DMS79 treated with DMSO at 0.1 percent for 48 hours (cell line): ENCODE results near the gene C3.
"Not testable (repeated sequence)": the region's sequence is repeated elsewhere in the genome, so short reads cannot be mapped to it uniquely, and the experiment has no call there.

Source experiments
- DNase-seq: peaks from one replicate; lab custom pipeline; 2025; lab: John Stamatoyannopoulos, UW

The C3 gene

DNA sequence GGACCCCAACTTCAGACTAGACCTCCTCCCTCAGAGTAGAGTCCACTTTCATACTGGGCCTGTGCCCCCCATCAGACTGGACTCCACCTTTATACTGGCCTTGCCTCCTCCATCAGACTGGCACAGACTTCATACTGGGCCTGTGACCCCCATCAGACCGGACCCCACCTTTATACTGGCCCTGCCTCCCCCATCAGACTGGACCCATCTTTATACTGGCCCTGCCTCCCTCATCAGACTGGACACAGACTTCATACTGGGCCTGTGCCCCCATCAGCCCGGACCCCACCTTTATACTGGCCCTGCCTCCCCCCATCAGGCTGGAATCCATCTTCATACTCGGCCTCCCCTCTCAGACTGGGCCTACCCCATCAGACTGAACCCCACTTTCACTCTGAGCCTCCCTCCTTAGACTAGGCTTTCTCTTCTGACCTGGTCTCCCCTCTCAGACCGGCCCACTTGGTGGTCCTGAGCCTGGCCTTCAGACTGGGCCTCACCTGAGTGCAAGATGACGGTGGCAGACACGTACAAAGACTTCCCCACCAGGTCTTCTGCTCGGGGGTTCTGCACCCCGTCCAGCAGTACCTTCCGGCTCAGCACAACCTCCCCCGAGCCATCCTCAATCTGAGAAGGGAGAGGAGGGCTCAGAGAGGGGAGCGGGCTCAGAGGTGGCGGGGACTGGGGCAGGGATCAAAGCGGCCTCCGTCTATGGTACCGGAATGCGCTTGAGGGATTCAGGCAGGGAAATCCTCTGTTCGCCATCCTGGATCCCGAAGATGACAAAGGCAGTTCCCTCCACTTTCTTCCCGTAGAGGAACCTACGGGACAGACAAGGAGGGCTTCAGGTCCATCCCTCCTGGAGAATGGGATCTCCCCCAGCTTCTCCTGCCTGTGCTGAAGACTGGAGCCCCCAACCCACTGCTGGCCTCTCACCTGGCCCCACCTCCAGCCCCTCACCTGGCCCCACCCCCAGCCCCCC is 7.5 kb downstream of the C3 start:
- DNase-seq = no peak

DNA sequence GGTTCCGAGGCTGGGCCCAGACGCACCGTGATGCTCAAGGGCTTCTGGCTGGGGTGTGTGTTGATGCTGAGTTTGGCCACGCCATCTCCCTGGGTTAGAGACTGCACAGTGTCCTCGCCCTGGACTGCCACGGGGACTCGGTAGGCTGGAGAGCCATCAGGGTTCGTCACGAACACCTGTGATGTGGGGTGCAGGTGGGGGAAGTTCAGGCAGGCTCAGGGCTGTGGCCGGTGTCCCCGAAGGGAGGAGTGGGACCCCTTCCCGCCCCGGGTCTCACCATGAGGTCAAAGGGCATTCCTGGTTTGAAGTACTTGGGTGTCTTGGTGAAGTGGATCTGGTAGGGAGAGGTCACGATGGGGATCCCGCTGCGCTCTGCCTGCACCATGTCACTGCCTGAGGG is 8.2 kb downstream of the C3 start:
- DNase-seq = no peak

DNA sequence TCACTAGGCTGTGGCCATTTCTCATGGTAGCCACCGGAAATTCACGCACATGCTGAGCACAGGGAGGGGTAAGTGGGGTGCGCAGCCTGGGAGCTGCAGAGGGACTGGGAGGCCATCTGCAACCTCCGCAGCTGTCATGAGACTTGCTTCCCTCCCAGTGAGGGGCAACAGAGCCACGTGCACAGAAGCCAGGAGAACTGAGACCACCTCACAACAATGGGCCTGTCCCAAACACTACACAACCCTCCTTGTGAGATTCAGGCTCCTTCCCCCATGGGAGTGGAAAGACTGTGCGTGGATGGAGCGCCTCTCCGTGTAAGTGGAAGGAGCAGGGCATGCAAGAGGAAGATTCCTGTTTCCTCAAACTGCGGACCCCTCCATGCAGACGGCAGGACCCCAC is 8.8 kb downstream of the C3 start:
- no peak for DNase-seq

DNA sequence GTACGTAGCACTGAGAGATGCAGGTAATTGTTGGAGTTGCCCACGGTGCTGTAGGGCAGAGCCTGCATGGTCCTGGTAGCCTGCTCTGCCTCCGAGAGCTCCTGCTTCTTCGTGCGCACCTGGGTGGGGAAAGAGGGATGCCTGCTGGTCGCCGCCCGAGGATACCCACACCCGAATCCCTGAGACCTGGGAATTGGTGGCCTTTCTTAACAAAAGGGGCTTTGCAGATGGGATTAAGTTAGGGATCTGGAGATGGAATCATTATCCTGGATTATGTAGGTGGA is 9.4 kb downstream of the C3 start:
- DNase-seq = no peak

DNA sequence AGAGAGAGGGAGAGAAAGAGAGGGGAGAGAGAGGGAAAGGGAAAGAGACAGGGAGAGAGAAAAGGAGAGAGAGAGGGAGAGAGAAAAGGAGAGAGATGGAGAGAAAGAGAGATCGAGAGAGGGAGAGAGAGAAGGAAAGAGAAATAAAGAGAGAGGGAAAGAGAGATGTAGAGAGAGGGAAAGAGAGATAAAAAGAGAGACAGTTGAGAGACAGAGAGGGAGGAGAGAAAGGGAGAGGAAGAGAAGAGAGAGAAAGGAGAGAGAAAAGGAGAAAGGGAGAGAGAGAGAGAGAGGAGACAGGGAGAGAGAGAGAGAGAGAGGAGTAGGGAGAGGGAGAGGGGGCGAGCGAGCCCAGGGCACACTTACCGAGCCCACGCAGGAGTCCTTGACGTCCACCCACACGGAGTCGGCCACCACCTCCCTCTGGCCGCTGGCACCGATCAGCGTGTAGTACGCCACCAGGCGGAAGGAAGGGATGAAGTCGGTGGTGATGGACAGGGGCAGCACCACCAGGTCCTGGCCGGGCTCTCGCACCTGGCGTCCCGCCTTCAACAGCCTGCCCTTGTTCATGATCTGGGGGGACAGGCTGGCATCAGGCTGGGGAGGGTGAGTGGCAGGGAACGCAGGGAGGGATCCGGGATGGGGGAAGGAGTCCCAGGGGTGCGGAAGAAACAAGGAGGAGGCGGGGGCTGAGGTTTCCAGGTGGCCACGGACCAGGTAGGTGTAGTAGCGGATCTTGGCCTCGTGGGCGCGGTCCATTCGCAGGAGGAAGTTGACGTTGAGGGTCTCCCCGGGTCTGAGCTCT is 10.0 kb downstream of the C3 start:
- DNase-seq = no peak

DNA sequence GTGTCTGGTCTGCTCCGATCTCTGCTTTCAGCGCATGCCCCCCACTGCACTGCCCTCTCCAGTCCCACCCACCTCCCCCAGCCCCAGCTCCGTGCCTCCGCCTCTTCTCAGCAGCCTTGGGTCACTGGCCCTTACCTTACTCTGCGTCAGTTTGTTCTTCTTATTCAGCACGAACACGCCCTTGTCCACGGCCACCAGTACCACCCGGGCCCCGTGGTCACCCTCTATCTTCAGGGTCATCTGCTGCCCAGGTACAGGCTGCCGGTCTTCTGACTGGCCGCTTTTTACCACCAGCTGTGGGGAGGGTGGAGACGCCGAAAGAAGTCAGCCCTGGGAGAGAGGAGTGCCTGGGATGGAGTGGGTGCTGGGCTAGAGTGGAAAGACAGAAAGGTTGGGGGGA is 10.9 kb downstream of the C3 start:
- DNase-seq = no peak

DNA sequence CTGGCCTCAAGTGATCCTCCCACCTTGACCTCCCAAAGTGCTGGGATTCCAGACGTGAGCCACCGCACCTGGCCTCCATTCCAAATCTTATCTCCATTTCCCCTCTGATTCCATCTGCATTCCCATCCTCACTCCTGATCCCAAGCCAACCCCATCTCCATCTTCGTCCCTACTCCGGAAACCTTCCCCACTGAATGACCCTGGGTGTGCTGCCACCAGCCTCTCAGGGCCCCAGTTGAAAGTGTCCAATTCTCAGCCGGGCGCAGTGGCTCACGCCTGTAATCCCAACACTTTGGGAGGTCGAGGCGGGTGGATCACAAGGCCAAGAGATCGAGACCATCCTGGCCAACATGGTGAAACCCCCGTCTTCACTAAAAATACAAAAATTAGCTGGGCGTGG is 11.5 kb downstream of the C3 start:
- not testable (repeated sequence) for DNase-seq

DNA sequence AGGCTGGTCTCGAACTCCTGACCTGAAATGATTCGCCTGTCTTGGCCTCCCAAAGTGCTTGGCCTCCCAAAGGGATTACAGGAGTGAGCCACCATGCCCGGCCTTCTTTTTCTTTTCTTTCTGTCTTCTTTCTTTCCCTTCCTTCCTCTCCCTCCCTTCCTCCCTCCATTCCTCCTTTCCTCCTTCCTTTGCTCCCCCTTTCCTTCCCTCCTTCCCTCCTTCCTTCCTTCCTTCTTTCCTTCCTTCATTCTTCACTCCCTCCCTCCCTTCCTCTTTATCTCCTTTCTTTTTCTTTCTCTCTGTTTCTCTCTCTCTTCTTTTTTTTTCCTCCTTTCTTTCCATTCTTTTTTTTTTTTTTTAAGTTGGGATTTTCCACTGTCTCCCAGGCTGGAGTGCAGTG is 12.1 kb downstream of the C3 start:
- no peak for DNase-seq

DNA sequence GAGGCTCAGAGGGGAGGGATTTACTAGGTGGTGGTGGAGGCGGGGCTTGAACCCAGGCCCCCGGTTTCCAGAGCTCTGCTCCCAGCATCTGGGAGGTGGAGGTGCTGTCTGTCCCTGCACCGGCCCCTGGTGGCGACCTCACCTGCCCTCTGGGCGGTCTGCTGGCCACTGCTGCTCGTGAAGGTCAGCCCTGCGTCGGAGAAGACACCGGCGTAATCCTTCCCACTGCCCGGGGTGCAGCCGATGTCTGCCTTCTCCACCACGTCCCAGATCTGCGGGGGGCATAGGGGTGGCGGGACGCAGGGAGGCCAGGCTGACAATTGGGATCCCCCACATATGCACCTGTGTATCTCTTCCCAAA is 12.8 kb downstream of the C3 start:
- no peak for DNase-seq

DNA sequence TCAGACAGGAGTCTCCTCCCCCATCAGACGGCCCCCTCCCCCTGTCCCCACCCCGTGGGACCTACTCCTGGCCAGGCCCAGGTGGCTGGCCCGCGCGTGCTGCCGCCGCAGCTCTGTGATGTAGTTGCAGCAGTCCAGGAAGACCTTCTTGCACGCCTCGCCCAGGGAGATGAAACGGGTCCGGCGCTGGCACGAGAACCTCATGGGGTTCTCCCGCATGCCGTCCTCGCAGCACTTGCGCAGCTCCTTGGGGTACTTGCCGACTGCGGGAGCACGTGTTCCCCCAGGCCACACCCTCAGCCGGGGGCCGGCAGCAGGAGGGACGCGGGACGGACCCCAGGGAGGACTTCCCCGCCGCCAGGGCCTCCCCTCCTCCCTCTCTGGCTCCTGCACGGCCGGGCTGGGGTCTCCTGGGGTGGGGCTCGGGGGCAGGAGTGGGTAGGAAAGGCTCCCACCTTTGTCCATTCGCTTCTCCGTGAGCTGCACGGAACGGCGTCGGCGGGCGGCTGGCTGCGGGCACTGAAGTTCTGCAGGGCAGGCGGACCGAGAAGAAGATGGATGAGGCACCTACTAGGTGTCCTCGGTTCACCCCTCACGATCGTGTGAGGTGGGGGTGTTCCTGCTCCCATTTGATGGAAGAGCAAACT is 13.3 kb downstream of the C3 start:
- DNase-seq = no peak

DNA sequence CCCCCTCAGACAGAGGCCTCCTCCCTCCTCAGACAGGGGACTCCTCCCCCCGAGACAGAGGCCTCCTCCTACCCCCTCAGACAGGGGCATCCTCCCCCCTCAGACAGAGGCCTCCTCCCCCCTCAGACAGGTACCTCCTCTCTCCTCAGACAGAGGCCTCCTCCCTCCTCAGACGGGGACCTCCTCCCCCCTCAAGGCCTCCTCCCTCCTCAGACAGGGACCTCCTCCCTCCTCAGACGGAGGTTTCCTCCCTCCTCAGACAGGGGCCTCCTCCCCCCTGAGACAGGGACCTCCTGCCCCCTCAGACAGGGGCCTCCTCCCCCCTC is 13.9 kb downstream of the C3 start:
- no peak for DNase-seq

DNA sequence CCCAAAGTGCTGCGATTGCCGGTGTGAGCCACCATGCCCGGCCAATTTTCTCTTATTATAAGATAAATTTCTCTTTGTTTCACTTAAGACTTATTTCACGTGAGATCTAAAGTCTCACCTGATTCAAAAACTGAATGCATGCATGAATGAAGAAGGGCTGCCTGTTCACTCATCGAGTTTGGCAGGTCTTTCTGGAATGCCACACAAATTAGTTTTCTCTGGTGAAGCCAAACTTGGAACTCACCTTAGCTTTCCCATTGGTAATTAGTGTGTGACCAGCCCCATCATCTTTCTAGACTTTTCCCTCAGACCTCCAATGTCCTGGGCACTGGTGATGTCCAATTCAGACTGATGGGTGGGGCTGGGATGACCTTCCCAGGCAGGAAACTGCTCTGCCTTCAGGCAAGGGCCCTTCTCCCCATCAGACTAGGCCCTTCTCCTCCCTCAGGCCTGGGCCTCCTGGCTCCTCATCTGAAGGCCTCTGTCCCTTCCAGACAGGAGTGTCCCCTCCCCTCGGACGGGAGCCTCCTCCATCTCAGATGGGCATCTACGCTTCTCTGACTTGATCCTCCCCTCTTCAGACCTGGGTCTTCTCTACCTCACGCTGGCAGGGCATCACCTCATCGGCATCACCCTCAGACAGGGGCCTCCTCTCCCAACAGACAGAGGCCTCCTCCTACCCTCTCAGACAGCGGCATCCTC is 14.4 kb downstream of the C3 start:
- no peak for DNase-seq

DNA sequence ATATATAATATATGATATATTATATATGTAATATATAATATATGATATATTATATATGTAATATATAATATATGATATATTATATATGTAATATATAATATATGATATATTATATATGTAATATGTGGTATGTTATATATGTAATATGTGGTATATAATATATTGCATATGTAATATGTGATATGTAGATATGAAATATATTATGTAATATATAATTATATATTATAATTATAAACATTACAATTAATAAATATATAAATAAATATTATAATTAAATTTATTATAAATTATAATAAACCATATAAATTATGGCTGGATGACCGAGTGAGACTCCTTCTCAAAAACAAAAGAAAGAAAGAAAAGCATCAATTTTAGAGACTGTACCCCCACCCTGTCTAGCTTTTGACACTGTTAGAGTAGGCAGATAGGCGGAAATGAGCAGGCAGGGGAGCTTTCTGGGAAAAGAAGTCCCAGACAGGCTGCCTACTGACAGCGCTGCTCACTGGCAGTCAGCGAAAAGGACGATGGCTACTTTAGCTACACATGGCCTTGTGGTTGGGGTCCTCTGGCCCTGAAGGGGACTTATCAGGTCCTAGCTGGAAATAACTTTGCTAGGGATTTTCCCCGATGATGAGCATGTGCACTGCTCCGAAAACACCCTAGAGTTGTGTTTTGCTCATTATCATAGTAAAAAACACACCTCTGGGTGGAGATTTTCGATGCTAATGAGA is 19.7 kb downstream of the C3 start:
- DNase-seq = no peak

DNA sequence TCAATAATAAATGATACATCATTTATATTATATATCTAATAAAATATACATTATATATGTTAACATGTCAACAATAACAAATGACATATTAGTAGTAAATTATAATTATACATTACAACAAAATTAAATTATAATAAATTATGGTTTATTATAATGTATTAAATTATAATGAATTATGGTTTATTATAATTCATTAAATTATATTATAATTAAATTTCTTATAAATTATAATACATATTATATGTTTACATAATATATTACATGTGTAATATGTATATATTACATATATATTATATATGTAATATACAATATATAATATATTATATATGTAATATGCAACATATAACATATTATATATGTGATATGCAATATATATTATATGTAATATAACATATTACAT is 20.5 kb downstream of the C3 start:
- no peak for DNase-seq

DNA sequence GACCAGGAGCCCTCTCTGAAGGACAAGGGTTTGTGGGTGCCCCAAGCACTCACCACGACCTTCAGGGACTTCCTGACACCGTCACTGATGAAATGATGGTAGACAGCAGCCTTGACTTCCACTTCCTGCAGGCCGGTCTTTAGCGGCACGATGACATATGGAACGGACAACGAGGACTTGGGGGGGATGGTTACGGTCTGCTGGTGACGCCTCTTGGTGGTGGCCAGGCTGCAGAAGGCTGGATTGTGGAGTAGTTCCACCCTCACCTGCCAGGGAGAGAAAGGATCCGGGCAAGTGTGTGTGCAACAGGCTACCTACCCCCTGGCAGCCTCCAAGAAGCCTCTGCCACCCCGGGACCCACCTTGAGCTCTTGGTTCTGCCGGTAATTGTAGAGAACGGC is 23.2 kb downstream of the C3 start:
- DNase-seq = no peak

DNA sequence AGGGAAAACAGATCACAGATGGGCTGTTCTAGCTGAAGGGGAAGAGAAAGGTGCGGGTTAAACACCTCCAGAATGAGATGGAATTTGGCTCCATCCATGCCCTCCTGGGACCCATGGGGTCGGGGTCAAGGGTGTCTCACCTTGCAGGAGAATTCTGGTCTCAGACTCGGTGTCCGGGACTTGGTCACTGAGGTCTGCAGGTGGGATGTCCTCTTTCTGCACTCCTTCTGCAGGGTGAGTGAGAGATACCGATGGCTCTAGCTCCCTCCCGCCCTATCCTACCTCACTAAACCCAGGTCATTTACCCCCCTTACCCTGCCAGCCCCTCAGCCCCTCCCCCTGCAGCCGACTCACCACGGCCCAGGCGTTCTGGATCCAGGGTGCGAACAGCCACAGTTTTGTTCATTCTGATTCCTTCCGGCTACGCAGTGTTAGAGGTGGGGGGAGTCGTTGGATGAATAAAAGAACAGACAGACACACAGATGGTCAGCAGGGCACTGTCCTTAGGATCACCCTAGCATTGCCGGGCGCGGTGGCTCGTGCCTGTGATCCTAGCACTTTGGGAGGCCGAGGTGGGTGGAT is 24.1 kb downstream of the C3 start:
- no peak for DNase-seq

DNA sequence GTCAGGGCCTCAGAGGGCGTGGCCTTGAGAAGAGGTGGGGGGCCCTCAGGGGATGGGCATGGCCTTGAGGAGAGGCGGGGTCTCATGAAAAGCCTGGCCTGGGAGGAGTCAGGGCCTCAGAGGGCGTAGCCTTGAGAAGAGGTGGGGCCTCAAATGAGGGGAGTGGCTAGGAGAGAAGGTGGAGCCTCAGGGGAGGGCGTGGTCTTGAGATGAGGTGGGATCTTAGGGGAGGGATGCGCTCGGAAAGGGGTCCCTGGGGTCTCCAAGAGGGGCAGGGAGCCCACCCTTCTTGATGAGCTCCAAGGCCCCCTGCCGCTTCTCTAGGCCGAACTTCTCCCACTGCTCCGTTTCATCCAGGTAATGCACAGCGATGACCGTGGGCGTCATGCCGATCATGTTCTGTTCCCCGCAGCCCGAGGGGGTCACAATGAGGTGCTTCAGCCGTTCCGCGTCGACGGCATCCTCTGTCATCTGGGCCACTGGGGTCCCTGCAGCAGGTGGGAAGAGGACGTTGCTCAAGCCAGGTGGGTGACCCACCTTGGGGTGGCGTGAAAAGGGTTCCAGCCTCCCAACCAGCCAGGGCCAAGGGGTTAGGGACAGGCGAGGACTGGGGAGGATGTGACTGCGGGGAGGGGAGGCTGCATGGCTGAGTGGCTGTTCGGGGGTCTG is 26.2 kb downstream of the C3 start:
- DNase-seq = no peak

DNA sequence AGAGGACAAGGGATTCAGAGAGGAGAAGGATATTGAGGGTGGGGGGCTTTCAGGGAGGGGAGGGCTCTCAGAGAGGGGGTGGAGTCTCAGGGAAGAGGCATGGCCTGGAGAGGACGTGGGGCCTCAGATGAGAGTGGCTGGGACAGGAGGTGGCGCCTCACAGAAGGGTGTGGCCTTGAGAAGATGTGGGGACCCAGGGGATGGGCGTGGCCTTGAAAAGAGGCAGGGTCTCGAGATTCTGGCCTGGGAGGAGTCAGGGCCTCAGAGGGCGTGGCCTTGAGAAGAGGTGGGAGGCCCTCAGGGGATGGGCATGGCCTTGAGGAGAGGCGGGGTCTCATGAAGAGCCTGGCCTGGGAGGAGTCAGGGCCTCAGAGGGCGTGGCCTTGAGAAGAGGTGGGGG is 26.8 kb downstream of the C3 start:
- no peak for DNase-seq

DNA sequence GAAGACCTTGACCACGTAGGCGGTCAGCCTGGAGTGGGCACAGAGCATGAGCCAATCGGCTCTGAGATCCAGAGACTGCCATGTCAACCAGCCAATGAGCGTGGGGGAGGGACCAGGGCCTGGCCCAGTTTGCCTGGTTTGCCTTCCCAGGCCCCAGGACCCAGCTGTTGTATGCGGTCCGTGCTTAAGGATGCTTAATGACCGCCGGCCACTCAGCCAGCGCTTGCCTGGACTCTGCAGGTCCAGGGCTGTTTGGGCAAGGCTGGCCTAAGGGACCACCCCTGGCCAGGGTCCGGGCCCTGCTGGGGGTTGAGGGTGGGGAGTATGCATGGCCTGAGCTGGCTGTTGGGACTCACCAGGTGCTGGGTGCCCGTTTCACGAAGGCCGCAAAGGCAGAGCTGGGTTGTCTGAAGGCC is 27.4 kb downstream of the C3 start:
- DNase-seq = no peak

DNA sequence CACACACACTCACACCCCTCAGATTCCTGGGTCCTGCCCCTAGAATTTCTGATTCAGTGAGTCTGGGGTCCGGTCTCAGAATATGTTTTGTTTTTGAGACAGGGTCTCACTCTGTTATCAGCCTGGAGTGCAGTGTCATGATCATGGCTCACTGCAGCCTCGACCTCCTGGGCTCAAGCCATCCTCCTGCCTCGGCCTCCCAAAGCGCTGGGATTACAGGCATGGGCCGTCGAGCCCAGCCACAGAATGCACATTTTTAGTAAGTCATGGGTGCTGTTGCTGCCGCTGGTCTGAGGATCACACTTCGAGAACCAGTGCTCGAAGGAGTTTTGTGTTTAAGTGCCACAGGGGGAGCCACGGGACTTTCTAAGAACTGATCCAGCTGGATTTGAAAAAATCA is 28.4 kb downstream of the C3 start:
- DNase-seq = no peak

DNA sequence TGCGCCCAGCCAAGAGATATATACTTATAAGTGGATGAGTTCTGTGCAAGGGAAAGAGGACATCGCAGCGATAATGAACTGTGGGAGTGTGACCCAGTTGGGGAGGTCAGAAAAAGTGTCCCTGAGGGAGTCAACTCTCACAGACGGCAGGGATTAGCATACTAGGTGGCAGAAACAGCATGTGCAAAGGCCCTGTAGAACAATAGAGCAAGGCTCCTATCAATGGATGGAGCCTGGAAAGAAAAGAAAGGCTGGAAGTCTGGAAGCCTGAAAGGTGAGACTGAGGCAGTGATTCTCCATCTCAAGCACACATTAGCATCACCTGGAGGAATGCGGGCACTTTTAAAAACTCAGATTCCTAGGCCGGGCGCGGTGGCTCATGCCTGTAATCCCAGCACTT is 29.1 kb downstream of the C3 start:
- DNase-seq = no peak
